Measurements from ENCODE around the gene TMPRSS15. TPM values are rescaled to one million over a fixed set of nuclear protein-coding genes. Genes with fewer than 3 reads are reported as not detected.

TMPRSS15 gene
- total RNA-seq, 4 donors from 2014 or later = not detected

DNA sequence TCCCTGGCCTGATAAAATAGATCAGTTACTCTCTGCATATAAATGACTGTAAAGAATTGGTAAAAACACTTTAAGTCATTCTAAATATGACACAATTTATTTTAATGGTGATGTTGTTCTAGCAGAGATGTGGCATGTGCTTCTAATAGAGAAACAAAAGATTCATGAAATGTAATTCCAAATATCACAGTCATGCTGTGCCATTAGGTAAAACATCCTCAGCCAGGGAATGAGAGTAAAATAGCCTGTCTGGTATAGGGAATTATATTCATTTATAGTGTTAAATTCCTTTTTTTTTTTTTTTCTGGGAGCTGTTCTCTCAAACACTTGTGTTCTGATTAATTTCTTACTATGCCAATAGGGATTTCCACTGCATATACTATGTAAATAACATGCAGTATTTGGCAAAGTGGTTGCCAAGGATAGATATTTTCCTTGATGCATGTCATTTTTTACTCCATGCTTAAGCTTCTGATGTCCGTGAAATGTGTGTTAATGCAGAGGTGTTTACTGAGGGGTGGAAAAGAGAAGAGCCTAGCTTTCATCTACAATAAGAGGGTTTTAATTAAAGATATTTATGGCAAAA, 67.8 kb downstream of the TMPRSS15 start:
- Histone ChIP-seq H3K36me3 (no peaks in the 10 kb centered on the region), H3K27ac (no peak overlapping the region), H3K9me3 (no peaks in the 10 kb centered on the region), H3K4me3 (no peak overlapping the region), H3K27me3 (no peaks in the 10 kb centered on the region), H3K4me1 (no peaks in the 10 kb centered on the region)
- in situ Hi-C loops (cut with MboI; ENCODE audit: low sequenced_read_pairs in 4 of 4) = no loop called here
- ATAC-seq (no peak), DNase-seq (no peak)
- intact Hi-C loops (cut with DNase I; ENCODE audit: low total_unique reads) = no loop called here
- TF ChIP-seq CTCF (IDR thresholded peaks at IDR 0.05 in 4 of 5, conservative IDR thresholded peaks at IDR 0.05 in 1 of 5) (no peak), POLR2A (IDR thresholded peaks at IDR 0.05) (no peak)

GRCh38 chr21:18334066-18334465, 69.5 kb downstream of the TMPRSS15 start:
- ATAC-seq (no peak), DNase-seq (no peak)
- intact Hi-C loops (cut with DNase I; ENCODE audit: low total_unique reads) = no loop called here
- Histone ChIP-seq H3K4me3 (no peak overlapping the region), H3K36me3 (no peaks in the 10 kb centered on the region), H3K27me3 (no peaks in the 10 kb centered on the region), H3K4me1 (no peaks in the 10 kb centered on the region), H3K9me3 (no peaks in the 10 kb centered on the region), H3K27ac (no peak overlapping the region)
- in situ Hi-C loops (cut with MboI; ENCODE audit: low sequenced_read_pairs in 4 of 4) = no loop called here
- TF ChIP-seq CTCF (IDR thresholded peaks at IDR 0.05 in 4 of 5, conservative IDR thresholded peaks at IDR 0.05 in 1 of 5) (no peak), POLR2A (IDR thresholded peaks at IDR 0.05) (no peak)

GRCh38 chr21:18318156-18318555, 85.4 kb downstream of the TMPRSS15 start:
- H3K4me3 ChIP-seq = no peak overlapping the region
- DNase-seq = no peak
- in situ Hi-C loops (cut with MboI; ENCODE audit: low sequenced_read_pairs in 4 of 4) = no loop called here
- no peaks in the 10 kb centered on the region for H3K9me3 ChIP-seq
- no peaks in the 10 kb centered on the region for H3K36me3 ChIP-seq
- ATAC-seq = no peak
- no peaks in the 10 kb centered on the region for H3K4me1 ChIP-seq
- TF ChIP-seq POLR2A (IDR thresholded peaks at IDR 0.05) = no peak
- no peak for TF ChIP-seq CTCF (IDR thresholded peaks at IDR 0.05 in 4 of 5, conservative IDR thresholded peaks at IDR 0.05 in 1 of 5)
- intact Hi-C loops (cut with DNase I; ENCODE audit: low total_unique reads) = no loop called here
- H3K27ac ChIP-seq = no peak overlapping the region
- H3K27me3 ChIP-seq = no peaks in the 10 kb centered on the region

DNA sequence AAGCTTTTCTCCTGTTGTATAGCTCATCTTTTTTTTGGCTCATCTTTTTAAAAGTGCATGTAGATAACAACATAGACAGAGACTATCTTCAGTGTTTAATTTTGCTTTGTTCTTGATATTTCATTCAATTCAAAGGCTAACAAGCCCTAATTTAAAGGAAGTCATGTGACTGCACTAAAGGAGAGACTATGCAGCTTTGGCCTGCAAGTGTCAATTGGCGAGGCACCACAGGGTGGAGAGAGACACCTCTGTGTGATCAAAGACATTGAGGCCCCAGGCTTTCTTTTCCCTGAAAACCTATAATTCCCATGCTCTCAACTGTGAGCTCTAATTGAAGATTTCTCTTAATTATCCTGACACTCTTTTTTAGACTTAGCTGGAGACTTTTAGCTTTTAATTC, 105.4 kb downstream of the TMPRSS15 start:
- Histone ChIP-seq H3K27ac (no peak overlapping the region), H3K9me3 (no peaks in the 10 kb centered on the region), H3K4me1 (no peaks in the 10 kb centered on the region), H3K36me3 (no peaks in the 10 kb centered on the region), H3K4me3 (no peak overlapping the region), H3K27me3 (no peaks in the 10 kb centered on the region)
- in situ Hi-C loops (cut with MboI; ENCODE audit: low sequenced_read_pairs in 4 of 4) (no loop called here), intact Hi-C loops (cut with DNase I; ENCODE audit: low total_unique reads) (no loop called here)
- TF ChIP-seq POLR2A (IDR thresholded peaks at IDR 0.05) (no peak), CTCF (IDR thresholded peaks at IDR 0.05 in 4 of 5, conservative IDR thresholded peaks at IDR 0.05 in 1 of 5) (no peak)
- DNase-seq = no peak
- ATAC-seq = no peak

DNA sequence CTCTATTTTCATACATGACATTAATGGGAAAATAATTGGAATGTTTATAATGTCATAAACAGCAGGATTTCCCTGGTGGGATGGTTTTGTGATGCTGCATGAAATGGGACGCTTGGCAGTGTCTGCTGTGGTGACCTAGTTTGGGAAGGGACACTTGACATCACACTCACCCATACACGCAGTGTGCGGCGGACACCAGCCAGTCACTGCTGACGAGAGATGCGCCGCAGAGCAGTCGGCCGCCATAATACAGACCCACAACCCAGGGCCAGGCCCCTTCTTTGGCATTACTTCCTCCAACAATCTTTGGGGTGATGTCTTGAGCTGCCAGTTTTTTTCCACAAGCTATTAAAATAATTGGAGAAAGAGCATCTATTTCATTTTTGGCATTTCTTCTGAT, 109.5 kb downstream of the TMPRSS15 start:
- DNase-seq = no peak
- Histone ChIP-seq H3K36me3 (no peaks in the 10 kb centered on the region), H3K27ac (no peak overlapping the region), H3K9me3 (no peaks in the 10 kb centered on the region), H3K4me1 (no peaks in the 10 kb centered on the region), H3K4me3 (no peak overlapping the region), H3K27me3 (no peaks in the 10 kb centered on the region)
- intact Hi-C loops (cut with DNase I; ENCODE audit: low total_unique reads) = no loop called here
- no peak for ATAC-seq
- in situ Hi-C loops (cut with MboI; ENCODE audit: low sequenced_read_pairs in 4 of 4) = no loop called here
- TF ChIP-seq POLR2A (IDR thresholded peaks at IDR 0.05) = no peak
- TF ChIP-seq CTCF (IDR thresholded peaks at IDR 0.05 in 4 of 5, conservative IDR thresholded peaks at IDR 0.05 in 1 of 5) = no peak

Measured in gastrocnemius medialis (tissue), 4 donors.